HEK293 (cell line): Measurements from ENCODE around the gene CREM.
A peak's percentile ranks its signal among the peaks of the same experiment; 100 is the strongest.

Source experiments
- KLF7 ChIP-seq: fragments of 450-650 bp; formaldehyde crosslinking; IDR thresholded peaks from 2 replicates; pipeline ENCODE4 v1.5.1; 2016; ENCODE audit warnings: missing biosample characterization, missing genetic modification characterization, borderline replicate concordance
- SCRT2 ChIP-seq: fragments of 450-650 bp; formaldehyde crosslinking; IDR thresholded peaks from 2 replicates; pipeline ENCODE4 v1.5.1; 2016; ENCODE audit warnings: missing biosample characterization, missing genetic modification characterization
- TCF7L2 ChIP-seq: IDR thresholded peaks from 2 replicates; pipeline ENCODE4 v1.6.1; 2011; ENCODE audit warnings: low read depth, mild to moderate bottlenecking, inconsistent platforms, low read length, moderate library complexity, borderline replicate concordance
- TRIM28 ChIP-seq: IDR thresholded peaks from 2 replicates; pipeline ENCODE4 v1.6.1; 2011; ENCODE audit warnings: low read length, control low read depth, borderline replicate concordance
- ZBTB8A ChIP-seq: fragments of 450-650 bp; formaldehyde crosslinking; IDR thresholded peaks from 2 replicates; pipeline ENCODE4 v1.5.1; 2016; ENCODE audit warnings: missing biosample characterization, missing genetic modification characterization
- ZNF10 ChIP-seq: fragments of 450-650 bp; formaldehyde crosslinking; IDR thresholded peaks from 2 replicates; pipeline ENCODE4 v1.5.1; 2017; ENCODE audit warnings: missing biosample characterization, missing genetic modification characterization
- ZNF112 ChIP-seq: fragments of 450-650 bp; formaldehyde crosslinking; IDR thresholded peaks from 2 replicates; pipeline ENCODE4 v1.5.0; 2017; ENCODE audit warnings: missing biosample characterization, missing genetic modification characterization
- ZNF132 ChIP-seq: fragments of 450-650 bp; formaldehyde crosslinking; IDR thresholded peaks from 2 replicates; pipeline ENCODE4 v1.5.1; 2017; ENCODE audit warnings: missing biosample characterization, missing genetic modification characterization, borderline replicate concordance
- ZNF146 ChIP-seq: fragments of 450-650 bp; formaldehyde crosslinking; IDR thresholded peaks from 2 replicates; pipeline ENCODE4 v1.5.1; 2016; ENCODE audit warnings: missing biosample characterization, missing genetic modification characterization
- ZNF184 ChIP-seq: fragments of 450-650 bp; IDR thresholded peaks from 2 replicates; pipeline ENCODE4 v1.5.1; 2018; ENCODE audit warnings: missing biosample characterization, mild to moderate bottlenecking, missing genetic modification characterization
- ZNF23 ChIP-seq: fragments of 450-650 bp; formaldehyde crosslinking; IDR thresholded peaks from 2 replicates; pipeline ENCODE4 v1.5.1; 2016; ENCODE audit warnings: missing biosample characterization, missing genetic modification characterization, borderline replicate concordance
- ZNF239 ChIP-seq: fragments of 450-650 bp; formaldehyde crosslinking; IDR thresholded peaks from 2 replicates; pipeline ENCODE4 v1.5.1; 2016; ENCODE audit warnings: missing biosample characterization, missing genetic modification characterization
- ZNF266 ChIP-seq: fragments of 450-650 bp; formaldehyde crosslinking; IDR thresholded peaks from 2 replicates; pipeline ENCODE4 v1.5.1; 2016; ENCODE audit warnings: missing biosample characterization, missing genetic modification characterization, low read depth
- ZNF274 ChIP-seq, 2 experiments: fragments of 200-500 bp in 1 of 2; fragments of 450-650 bp in 1 of 2; sonication (Bioruptor generic) in 1 of 2; formaldehyde crosslinking in 1 of 2; IDR thresholded peaks; 2 replicates each; pipeline versions ENCODE4 v1.5.1 to v1.6.1; 2014 to 2016; ENCODE audit warnings: borderline replicate concordance in 1 of 2, inconsistent platforms in 1 of 2, low read length in 1 of 2, missing biosample characterization in 1 of 2, missing genetic modification characterization in 1 of 2
- ZNF292 ChIP-seq: fragments of 450-650 bp; formaldehyde crosslinking; IDR thresholded peaks from 2 replicates; pipeline ENCODE4 v1.5.1; 2016; ENCODE audit warnings: low read depth, missing biosample characterization, missing genetic modification characterization, borderline replicate concordance
- ZNF311 ChIP-seq: fragments of 450-650 bp; formaldehyde crosslinking; IDR thresholded peaks from 2 replicates; pipeline ENCODE4 v1.5.1; 2017; ENCODE audit warnings: missing biosample characterization, missing genetic modification characterization, borderline replicate concordance
- ZNF48 ChIP-seq: fragments of 450-650 bp; formaldehyde crosslinking; IDR thresholded peaks from 2 replicates; pipeline ENCODE4 v1.5.1; 2016; ENCODE audit warnings: missing biosample characterization, missing genetic modification characterization
- ZNF530 ChIP-seq: fragments of 450-650 bp; formaldehyde crosslinking; IDR thresholded peaks from 2 replicates; pipeline ENCODE4 v1.5.1; 2016; ENCODE audit warnings: low read depth, missing biosample characterization, missing genetic modification characterization
- ZNF560 ChIP-seq: fragments of 450-650 bp; formaldehyde crosslinking; IDR thresholded peaks from 2 replicates; pipeline ENCODE4 v1.5.1; 2017; ENCODE audit warnings: missing biosample characterization, missing genetic modification characterization, borderline replicate concordance
- ZNF596 ChIP-seq: fragments of 450-650 bp; IDR thresholded peaks from 2 replicates; pipeline ENCODE4 v1.5.0; 2018; ENCODE audit warnings: missing biosample characterization, mild to moderate bottlenecking, missing genetic modification characterization, moderate library complexity
- ZNF621 ChIP-seq: fragments of 450-650 bp; formaldehyde crosslinking; IDR thresholded peaks from 2 replicates; pipeline ENCODE4 v1.5.1; 2017; ENCODE audit warnings: missing biosample characterization, missing genetic modification characterization
- ZNF747 ChIP-seq: fragments of 450-650 bp; formaldehyde crosslinking; IDR thresholded peaks from 2 replicates; pipeline ENCODE4 v1.5.1; 2016; ENCODE audit warnings: missing biosample characterization, missing genetic modification characterization
- ZNF777 ChIP-seq: fragments of 450-650 bp; formaldehyde crosslinking; IDR thresholded peaks from 2 replicates; pipeline ENCODE4 v1.5.1; 2017; ENCODE audit warnings: missing biosample characterization, missing genetic modification characterization, borderline replicate concordance
- ZSCAN16 ChIP-seq: fragments of 450-650 bp; formaldehyde crosslinking; IDR thresholded peaks from 2 replicates; pipeline ENCODE4 v1.5.1; 2016; ENCODE audit warnings: missing biosample characterization, missing genetic modification characterization
- ZSCAN23 ChIP-seq: fragments of 450-650 bp; formaldehyde crosslinking; IDR thresholded peaks from 2 replicates; pipeline ENCODE4 v1.5.1; 2016; ENCODE audit warnings: missing biosample characterization, missing genetic modification characterization
- TF ChIP-seq, protein P1 (sequence below): fragments of 450-650 bp; formaldehyde crosslinking; IDR thresholded peaks from 2 replicates; pipeline ENCODE4 v1.5.1; 2016; ENCODE audit warnings: missing biosample characterization, missing genetic modification characterization
- TF ChIP-seq, protein P2 (sequence below): fragments of 450-650 bp; formaldehyde crosslinking; IDR thresholded peaks from 2 replicates; pipeline ENCODE4 v1.5.1; 2017; ENCODE audit warnings: missing biosample characterization, missing genetic modification characterization
- TF ChIP-seq, protein P3 (sequence below): fragments of 450-650 bp; formaldehyde crosslinking; IDR thresholded peaks from 2 replicates; pipeline ENCODE4 v1.5.1; 2016; ENCODE audit warnings: missing biosample characterization, missing genetic modification characterization
- TF ChIP-seq, protein P4 (sequence below): fragments of 450-650 bp; IDR thresholded peaks from 2 replicates; pipeline ENCODE4 v1.5.1; 2018; ENCODE audit warnings: missing biosample characterization, mild to moderate bottlenecking, missing genetic modification characterization
- TF ChIP-seq, protein P5 (sequence below): fragments of 450-650 bp; formaldehyde crosslinking; IDR thresholded peaks from 2 replicates; pipeline ENCODE4 v1.5.1; 2016; ENCODE audit warnings: missing biosample characterization, missing genetic modification characterization

Gene CREM

DNA sequence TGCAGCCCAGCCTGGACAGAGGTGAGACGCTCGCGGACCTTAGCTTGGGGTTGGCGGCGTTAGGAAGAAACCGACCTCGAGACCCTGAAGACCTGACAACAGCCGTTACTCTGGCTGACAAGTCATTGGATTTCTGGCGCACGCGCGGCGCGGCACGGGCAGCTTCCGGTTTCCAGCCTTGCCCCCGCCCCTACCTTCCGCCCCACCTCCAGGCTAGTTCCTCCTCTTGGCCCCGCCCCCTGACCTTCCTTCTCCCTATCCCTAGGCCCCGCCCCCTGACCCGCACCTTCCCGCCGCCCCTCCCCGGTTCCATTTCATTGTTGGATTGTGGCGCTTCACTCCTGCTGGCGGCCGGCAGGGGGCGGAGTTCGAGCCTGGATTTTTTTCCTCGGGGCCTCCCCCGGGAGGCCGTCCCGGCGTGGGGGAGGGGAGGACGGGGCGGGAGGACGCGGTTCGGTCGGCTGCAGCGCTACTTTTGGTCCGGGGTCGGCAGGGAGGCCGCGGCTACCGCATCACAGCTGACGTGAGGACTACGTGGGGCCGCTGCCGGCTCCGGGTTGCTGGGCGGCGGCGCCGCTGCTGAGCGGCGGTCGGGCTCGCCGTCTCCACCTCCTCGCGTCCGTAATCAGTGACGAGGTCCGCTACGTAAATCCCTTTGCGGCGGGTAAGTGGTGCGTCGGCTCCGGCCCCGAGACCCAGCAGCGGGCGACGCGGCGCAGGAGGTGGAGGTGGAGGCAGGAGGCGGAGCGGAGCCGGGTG lies at the start of gene CREM (continued):
- no peak for TF ChIP-seq ZNF48 (tag by site-specific recombination)
- no peak for TF ChIP-seq ZNF23 (tag by site-specific recombination)
- no peak for TF ChIP-seq ZNF530 (tag by site-specific recombination)
- TF ChIP-seq ZNF239 = no peak
- TF ChIP-seq ZSCAN16 (tag by site-specific recombination) = no peak
- TF ChIP-seq ZNF560 (tag by site-specific recombination) = no peak
- 0 out of 2 replicates have a peak, but pooled peaks have one; percentile 25 for TF ChIP-seq ZSCAN23 (tag by site-specific recombination)
- TF ChIP-seq ZNF274 (IDR thresholded peaks at IDR 0.05; ENCODE audit: low read length) = no peak
- TF ChIP-seq ZNF274 (tag by site-specific recombination; IDR thresholded peaks at IDR 0.05; ENCODE audit: borderline replicate concordance) = no peak
- 0 out of 2 replicates have a peak, but pooled peaks have one; percentile 49 for TF ChIP-seq SCRT2
- 0 out of 2 replicates have a peak, but pooled peaks have one; percentile 3 for TF ChIP-seq ZNF596
- no peak for TF ChIP-seq ZBTB8A (tag by site-specific recombination)
- no peak for TF ChIP-seq ZNF266
- TF ChIP-seq ZNF184 (tag by site-specific recombination) = no peak; the same call in 1 of the 2 replicates
- TF ChIP-seq ZNF112 (tag by site-specific recombination) = no peak
- no peak for TF ChIP-seq ZNF292 (tag by site-specific recombination)
- TF ChIP-seq, protein P1, sequence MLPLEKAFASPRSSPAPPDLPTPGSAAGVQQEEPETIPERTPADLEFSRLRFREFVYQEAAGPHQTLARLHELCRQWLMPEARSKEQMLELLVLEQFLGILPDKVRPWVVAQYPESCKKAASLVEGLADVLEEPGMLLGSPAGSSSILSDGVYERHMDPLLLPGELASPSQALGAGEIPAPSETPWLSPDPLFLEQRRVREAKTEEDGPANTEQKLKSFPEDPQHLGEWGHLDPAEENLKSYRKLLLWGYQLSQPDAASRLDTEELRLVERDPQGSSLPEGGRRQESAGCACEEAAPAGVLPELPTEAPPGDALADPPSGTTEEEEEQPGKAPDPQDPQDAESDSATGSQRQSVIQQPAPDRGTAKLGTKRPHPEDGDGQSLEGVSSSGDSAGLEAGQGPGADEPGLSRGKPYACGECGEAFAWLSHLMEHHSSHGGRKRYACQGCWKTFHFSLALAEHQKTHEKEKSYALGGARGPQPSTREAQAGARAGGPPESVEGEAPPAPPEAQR (tag by site-specific recombination) = no peak
- no peak for TF ChIP-seq TRIM28
- TF ChIP-seq ZNF132 (tag by site-specific recombination) = no peak
- TF ChIP-seq ZNF146 (tag by site-specific recombination) = peak; percentile 45; the same call in 1 of the 2 replicates
- TF ChIP-seq, protein P2, sequence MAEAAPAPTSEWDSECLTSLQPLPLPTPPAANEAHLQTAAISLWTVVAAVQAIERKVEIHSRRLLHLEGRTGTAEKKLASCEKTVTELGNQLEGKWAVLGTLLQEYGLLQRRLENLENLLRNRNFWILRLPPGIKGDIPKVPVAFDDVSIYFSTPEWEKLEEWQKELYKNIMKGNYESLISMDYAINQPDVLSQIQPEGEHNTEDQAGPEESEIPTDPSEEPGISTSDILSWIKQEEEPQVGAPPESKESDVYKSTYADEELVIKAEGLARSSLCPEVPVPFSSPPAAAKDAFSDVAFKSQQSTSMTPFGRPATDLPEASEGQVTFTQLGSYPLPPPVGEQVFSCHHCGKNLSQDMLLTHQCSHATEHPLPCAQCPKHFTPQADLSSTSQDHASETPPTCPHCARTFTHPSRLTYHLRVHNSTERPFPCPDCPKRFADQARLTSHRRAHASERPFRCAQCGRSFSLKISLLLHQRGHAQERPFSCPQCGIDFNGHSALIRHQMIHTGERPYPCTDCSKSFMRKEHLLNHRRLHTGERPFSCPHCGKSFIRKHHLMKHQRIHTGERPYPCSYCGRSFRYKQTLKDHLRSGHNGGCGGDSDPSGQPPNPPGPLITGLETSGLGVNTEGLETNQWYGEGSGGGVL = peak; percentile 61
- TF ChIP-seq KLF7 (tag by site-specific recombination) = peak; percentile 75; the same call in 1 of the 2 replicates
- TF ChIP-seq TCF7L2 = no peak
- TF ChIP-seq, protein P3, sequence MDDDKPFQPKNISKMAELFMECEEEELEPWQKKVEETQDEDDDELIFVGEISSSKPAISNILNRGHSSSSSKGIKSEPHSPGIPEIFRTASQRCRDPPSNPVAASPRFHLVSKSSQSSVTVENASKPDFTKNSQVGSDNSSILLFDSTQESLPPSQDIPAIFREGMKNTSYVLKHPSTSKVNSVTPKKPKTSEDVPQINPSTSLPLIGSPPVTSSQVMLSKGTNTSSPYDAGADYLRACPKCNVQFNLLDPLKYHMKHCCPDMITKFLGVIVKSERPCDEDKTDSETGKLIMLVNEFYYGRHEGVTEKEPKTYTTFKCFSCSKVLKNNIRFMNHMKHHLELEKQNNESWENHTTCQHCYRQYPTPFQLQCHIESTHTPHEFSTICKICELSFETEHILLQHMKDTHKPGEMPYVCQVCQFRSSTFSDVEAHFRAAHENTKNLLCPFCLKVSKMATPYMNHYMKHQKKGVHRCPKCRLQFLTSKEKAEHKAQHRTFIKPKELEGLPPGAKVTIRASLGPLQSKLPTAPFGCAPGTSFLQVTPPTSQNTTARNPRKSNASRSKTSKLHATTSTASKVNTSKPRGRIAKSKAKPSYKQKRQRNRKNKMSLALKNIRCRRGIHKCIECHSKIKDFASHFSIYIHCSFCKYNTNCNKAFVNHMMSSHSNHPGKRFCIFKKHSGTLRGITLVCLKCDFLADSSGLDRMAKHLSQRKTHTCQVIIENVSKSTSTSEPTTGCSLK (tag by site-specific recombination) = no peak
- TF ChIP-seq, protein P4, sequence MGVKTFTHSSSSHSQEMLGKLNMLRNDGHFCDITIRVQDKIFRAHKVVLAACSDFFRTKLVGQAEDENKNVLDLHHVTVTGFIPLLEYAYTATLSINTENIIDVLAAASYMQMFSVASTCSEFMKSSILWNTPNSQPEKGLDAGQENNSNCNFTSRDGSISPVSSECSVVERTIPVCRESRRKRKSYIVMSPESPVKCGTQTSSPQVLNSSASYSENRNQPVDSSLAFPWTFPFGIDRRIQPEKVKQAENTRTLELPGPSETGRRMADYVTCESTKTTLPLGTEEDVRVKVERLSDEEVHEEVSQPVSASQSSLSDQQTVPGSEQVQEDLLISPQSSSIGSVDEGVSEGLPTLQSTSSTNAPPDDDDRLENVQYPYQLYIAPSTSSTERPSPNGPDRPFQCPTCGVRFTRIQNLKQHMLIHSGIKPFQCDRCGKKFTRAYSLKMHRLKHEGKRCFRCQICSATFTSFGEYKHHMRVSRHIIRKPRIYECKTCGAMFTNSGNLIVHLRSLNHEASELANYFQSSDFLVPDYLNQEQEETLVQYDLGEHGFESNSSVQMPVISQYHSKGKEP (tag by site-specific recombination) = peak; percentile 37; the same call in 1 of the 2 replicates
- TF ChIP-seq, protein P5, sequence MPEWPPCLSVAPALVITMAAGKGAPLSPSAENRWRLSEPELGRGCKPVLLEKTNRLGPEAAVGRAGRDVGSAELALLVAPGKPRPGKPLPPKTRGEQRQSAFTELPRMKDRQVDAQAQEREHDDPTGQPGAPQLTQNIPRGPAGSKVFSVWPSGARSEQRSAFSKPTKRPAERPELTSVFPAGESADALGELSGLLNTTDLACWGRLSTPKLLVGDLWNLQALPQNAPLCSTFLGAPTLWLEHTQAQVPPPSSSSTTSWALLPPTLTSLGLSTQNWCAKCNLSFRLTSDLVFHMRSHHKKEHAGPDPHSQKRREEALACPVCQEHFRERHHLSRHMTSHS = no peak
- TF ChIP-seq ZNF311 = no peak
- TF ChIP-seq ZNF10 (tag by site-specific recombination) = peak; percentile 57
- no peak for TF ChIP-seq ZNF747 (tag by site-specific recombination)
- no peak for TF ChIP-seq ZNF621 (tag by site-specific recombination)
- TF ChIP-seq ZNF777 (tag by site-specific recombination) = no peak
